GM23338 (cell line): Measurements from ENCODE around the gene DZIP1. TPM values are rescaled to one million over a fixed set of nuclear protein-coding genes. Genes with fewer than 3 reads are reported as not detected.

Experiments
- ATAC-seq: fragments of 200-7000 bp; cut with Tn5 transposase; 3 replicates; pipeline ENCODE4 v1.9.1; 2020
- DNase-seq: peaks from one replicate; pipeline ENCODE4 v3.0.0-alpha.2; 2015; ENCODE audit warnings: low spot score
- H2AFZ ChIP-seq: fragments of 200-600 bp; sonication (generic); 2 replicates; pipeline ENCODE4 v1.8.0; 2016; ENCODE audit warnings: antibody characterized with exemption, mild to moderate bottlenecking, moderate library complexity
- H3F3A ChIP-seq: fragments of 200-600 bp; sonication (generic); replicated peaks from 2 replicates; pipeline ENCODE4 v1.8.0; 2017; ENCODE audit warnings: antibody characterized with exemption, mixed run types, low read depth
- H3K27ac ChIP-seq: fragments of 200-600 bp; sonication (generic); 2 replicates; pipeline ENCODE4 v1.6.1; 2016; ENCODE audit warnings: low read depth
- H3K27me3 ChIP-seq: fragments of 200-600 bp; sonication (generic); 2 replicates; pipeline ENCODE4 v1.8.0; 2016; ENCODE audit warnings: mild to moderate bottlenecking, mixed run types, moderate library complexity; ENCODE audit not compliant: insufficient read depth
- H3K36me3 ChIP-seq: fragments of 200-600 bp; sonication (generic); 2 replicates; pipeline ENCODE4 v1.8.0; 2016; ENCODE audit warnings: mild to moderate bottlenecking; ENCODE audit not compliant: insufficient read depth
- H3K4me1 ChIP-seq: fragments of 200-600 bp; sonication (generic); 2 replicates; pipeline ENCODE4 v1.8.0; 2016; ENCODE audit warnings: mild to moderate bottlenecking, moderate library complexity; ENCODE audit not compliant: insufficient read depth
- H3K4me2 ChIP-seq: fragments of 200-600 bp; sonication (generic); 2 replicates; pipeline ENCODE4 v1.7.1; 2017; ENCODE audit warnings: mixed run types
- H3K4me3 ChIP-seq: fragments of 200-600 bp; sonication (generic); 2 replicates; pipeline ENCODE4 v1.6.1; 2016; ENCODE audit warnings: mixed run types
- H3K79me2 ChIP-seq: fragments of 200-600 bp; sonication (generic); replicated peaks from 2 replicates; pipeline ENCODE4 v1.8.0; 2017; ENCODE audit warnings: mild to moderate bottlenecking; ENCODE audit not compliant: insufficient read depth
- H3K9me2 ChIP-seq: fragments of 200-600 bp; sonication (generic); 2 replicates; pipeline ENCODE4 v1.8.0; 2017; ENCODE audit not compliant: insufficient read depth
- H4K20me1 ChIP-seq: fragments of 200-600 bp; sonication (generic); replicated peaks from 2 replicates; pipeline ENCODE4 v1.8.0; 2017; ENCODE audit warnings: mild to moderate bottlenecking; ENCODE audit not compliant: insufficient read depth
- H3K27ac Mint-ChIP-seq: 2 replicates; pipeline ENCODE4 v1.8.0; 2020; ENCODE audit warnings: inconsistent platforms, mild to moderate bottlenecking, moderate library complexity, mixed read lengths
- H3K27me3 Mint-ChIP-seq: 3 replicates; pipeline ENCODE4 v1.8.0; 2022; ENCODE audit warnings: low read depth, mild to moderate bottlenecking, moderate library complexity, mixed read lengths, inconsistent platforms; ENCODE audit not compliant: insufficient read depth, poor library complexity
- H3K36me3 Mint-ChIP-seq: 3 replicates; pipeline ENCODE4 v1.8.0; 2021; ENCODE audit warnings: low read depth, mild to moderate bottlenecking, inconsistent platforms, moderate library complexity, mixed read lengths
- H3K4me1 Mint-ChIP-seq: 3 replicates; pipeline ENCODE4 v1.8.0; 2020; ENCODE audit warnings: mild to moderate bottlenecking, inconsistent platforms, mixed read lengths
- H3K4me3 Mint-ChIP-seq: 3 replicates; pipeline ENCODE4 v1.8.0; 2021; ENCODE audit warnings: moderate library complexity, mild to moderate bottlenecking, inconsistent platforms, mixed read lengths
- H3K9me3 Mint-ChIP-seq: 3 replicates; pipeline ENCODE4 v1.8.0; 2020; ENCODE audit warnings: moderate library complexity, mild to moderate bottlenecking, inconsistent platforms, mixed read lengths
- CREB1 ChIP-seq: fragments of 250-450 bp; sonication (Bioruptor Pico); IDR thresholded peaks from 2 replicates; pipeline ENCODE4 v1.5.0; 2020; ENCODE audit warnings: low read depth, mild to moderate bottlenecking, moderate library complexity
- JUNB ChIP-seq: IDR thresholded peaks from one replicate; pipeline ENCODE4 v1.6.1; 2016; ENCODE audit warnings: antibody characterized with exemption; ENCODE audit not compliant: unreplicated experiment
- REST ChIP-seq: IDR thresholded peaks from one replicate; pipeline ENCODE4 v1.6.1; 2018; ENCODE audit warnings: antibody characterized with exemption; ENCODE audit not compliant: unreplicated experiment
- ZNF331 ChIP-seq: fragments of 250-450 bp; sonication (Bioruptor Pico); IDR thresholded peaks from 2 replicates; pipeline ENCODE4 v1.5.0; 2020; ENCODE audit warnings: low read depth, mild to moderate bottlenecking, moderate library complexity
- polyA plus RNA-seq: library from polyadenylated mRNA; unstranded; fragments of >200 nt; fragmentation: Nextera tagmentation; extraction: Ambion mirVana; gene quantifications from 2 replicates; pipeline ENCODE4 v1.2.1, GENCODE V29; 2016
- total RNA-seq: library from RNA; depleted of rRNA; stranded (reverse); fragments of >200 nt; shearing (Covaris generic); gene quantifications from 2 replicates; pipeline ENCODE4 v1.2.3, GENCODE V29; 2014
- TF ChIP-seq, protein P1 (sequence below): fragments of 250-450 bp; sonication (Bioruptor Pico); IDR thresholded peaks from 2 replicates; pipeline ENCODE4 v1.5.0; 2020; ENCODE audit warnings: mild to moderate bottlenecking, moderate library complexity
- TF ChIP-seq, protein P2 (sequence below), 2 experiments: fragments of 200-600 bp in 1 of 2; sonication (generic) in 1 of 2; conservative IDR thresholded peaks; 2 replicates each; pipeline versions ENCODE4 v1.5.1 to v1.6.1; 2016 to 2017; ENCODE audit warnings: antibody characterized with exemption in 2 of 2, low read depth in 2 of 2, mild to moderate bottlenecking in 2 of 2, moderate library complexity in 1 of 2

DZIP1 gene
- total and polyA plus RNA-seq, 2 experiments from 2014 or later: 10.6 to 24.2 TPM

DNA sequence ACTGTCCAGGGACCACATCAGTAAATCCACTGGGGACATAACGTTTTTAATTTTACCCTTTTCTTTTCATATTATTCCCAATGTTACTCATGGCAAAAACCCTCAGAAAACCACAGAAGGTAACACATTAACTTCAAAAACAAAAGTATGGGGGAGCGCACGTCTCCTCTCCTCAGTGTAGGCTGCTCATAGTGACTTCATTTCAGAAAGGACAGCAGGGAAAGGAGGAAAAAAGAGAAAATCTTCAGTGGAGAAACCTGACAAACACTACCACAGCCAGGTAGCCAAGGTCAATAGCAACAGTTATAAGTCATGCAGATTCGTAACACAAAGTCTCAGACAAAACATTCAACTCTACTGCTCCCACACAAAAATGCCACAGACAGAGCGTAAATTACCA lies 21.4 kb downstream of the DZIP1 start (continued):
- TF ChIP-seq, protein P1, sequence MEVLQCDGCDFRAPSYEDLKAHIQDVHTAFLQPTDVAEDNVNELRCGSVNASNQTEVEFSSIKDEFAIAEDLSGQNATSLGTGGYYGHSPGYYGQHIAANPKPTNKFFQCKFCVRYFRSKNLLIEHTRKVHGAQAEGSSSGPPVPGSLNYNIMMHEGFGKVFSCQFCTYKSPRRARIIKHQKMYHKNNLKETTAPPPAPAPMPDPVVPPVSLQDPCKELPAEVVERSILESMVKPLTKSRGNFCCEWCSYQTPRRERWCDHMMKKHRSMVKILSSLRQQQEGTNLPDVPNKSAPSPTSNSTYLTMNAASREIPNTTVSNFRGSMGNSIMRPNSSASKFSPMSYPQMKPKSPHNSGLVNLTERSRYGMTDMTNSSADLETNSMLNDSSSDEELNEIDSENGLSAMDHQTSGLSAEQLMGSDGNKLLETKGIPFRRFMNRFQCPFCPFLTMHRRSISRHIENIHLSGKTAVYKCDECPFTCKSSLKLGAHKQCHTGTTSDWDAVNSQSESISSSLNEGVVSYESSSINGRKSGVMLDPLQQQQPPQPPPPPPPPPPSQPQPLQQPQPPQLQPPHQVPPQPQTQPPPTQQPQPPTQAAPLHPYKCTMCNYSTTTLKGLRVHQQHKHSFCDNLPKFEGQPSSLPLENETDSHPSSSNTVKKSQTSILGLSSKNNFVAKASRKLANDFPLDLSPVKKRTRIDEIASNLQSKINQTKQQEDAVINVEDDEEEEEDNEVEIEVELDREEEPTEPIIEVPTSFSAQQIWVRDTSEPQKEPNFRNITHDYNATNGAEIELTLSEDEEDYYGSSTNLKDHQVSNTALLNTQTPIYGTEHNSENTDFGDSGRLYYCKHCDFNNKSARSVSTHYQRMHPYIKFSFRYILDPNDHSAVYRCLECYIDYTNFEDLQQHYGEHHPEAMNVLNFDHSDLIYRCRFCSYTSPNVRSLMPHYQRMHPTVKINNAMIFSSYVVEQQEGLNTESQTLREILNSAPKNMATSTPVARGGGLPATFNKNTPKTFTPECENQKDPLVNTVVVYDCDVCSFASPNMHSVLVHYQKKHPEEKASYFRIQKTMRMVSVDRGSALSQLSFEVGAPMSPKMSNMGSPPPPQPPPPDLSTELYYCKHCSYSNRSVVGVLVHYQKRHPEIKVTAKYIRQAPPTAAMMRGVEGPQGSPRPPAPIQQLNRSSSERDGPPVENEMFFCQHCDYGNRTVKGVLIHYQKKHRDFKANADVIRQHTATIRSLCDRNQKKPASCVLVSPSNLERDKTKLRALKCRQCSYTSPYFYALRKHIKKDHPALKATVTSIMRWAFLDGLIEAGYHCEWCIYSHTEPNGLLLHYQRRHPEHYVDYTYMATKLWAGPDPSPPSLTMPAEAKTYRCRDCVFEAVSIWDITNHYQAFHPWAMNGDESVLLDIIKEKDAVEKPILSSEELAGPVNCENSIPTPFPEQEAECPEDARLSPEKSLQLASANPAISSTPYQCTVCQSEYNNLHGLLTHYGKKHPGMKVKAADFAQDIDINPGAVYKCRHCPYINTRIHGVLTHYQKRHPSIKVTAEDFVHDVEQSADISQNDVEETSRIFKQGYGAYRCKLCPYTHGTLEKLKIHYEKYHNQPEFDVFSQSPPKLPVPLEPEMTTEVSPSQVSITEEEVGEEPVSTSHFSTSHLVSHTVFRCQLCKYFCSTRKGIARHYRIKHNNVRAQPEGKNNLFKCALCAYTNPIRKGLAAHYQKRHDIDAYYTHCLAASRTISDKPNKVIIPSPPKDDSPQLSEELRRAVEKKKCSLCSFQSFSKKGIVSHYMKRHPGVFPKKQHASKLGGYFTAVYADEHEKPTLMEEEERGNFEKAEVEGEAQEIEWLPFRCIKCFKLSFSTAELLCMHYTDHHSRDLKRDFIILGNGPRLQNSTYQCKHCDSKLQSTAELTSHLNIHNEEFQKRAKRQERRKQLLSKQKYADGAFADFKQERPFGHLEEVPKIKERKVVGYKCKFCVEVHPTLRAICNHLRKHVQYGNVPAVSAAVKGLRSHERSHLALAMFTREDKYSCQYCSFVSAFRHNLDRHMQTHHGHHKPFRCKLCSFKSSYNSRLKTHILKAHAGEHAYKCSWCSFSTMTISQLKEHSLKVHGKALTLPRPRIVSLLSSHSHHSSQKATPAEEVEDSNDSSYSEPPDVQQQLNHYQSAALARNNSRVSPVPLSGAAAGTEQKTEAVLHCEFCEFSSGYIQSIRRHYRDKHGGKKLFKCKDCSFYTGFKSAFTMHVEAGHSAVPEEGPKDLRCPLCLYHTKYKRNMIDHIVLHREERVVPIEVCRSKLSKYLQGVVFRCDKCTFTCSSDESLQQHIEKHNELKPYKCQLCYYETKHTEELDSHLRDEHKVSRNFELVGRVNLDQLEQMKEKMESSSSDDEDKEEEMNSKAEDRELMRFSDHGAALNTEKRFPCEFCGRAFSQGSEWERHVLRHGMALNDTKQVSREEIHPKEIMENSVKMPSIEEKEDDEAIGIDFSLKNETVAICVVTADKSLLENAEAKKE (CRISPR knock-in tag): no peak
- no peak for TF ChIP-seq JUNB
- TF ChIP-seq ZNF331 (CRISPR knock-in tag): no peak
- no peak for TF ChIP-seq CREB1

GRCh38 chr13:95620825-95621498 lies 23.5 kb downstream of the DZIP1 start:
- Histone ChIP-seq H4K20me1 (no peaks in the 10 kb centered on the region), H3K9me2 (no peaks in the 10 kb centered on the region), H2AFZ (no peak overlapping the region), H3K4me3 (no peak overlapping the region), H3K79me2 (no peaks in the 10 kb centered on the region), H3K27ac (no peak overlapping the region), H3F3A (no peaks in the 10 kb centered on the region), H3K27me3 (no peaks in the 10 kb centered on the region), H3K36me3 (peaks cover 19% of the 10 kb centered on the region), H3K4me1 (no peaks in the 10 kb centered on the region), H3K4me2 (no peak overlapping the region)
- peaks cover 5% of the 10 kb centered on the region; the same call in 1 of the 3 replicates for H3K4me1 Mint-ChIP-seq
- peaks cover 2% of the 10 kb centered on the region for H3K27me3 Mint-ChIP-seq
- no peaks in the 10 kb centered on the region for H3K9me3 Mint-ChIP-seq
- ATAC-seq (no peak), DNase-seq (no peak)
- no peak overlapping the region for H3K4me3 Mint-ChIP-seq
- no peak overlapping the region for H3K27ac Mint-ChIP-seq
- peaks cover 61% of the 10 kb centered on the region for H3K36me3 Mint-ChIP-seq
- TF ChIP-seq REST: no peak
- no peak for TF ChIP-seq JUNB
- TF ChIP-seq, protein P2, sequence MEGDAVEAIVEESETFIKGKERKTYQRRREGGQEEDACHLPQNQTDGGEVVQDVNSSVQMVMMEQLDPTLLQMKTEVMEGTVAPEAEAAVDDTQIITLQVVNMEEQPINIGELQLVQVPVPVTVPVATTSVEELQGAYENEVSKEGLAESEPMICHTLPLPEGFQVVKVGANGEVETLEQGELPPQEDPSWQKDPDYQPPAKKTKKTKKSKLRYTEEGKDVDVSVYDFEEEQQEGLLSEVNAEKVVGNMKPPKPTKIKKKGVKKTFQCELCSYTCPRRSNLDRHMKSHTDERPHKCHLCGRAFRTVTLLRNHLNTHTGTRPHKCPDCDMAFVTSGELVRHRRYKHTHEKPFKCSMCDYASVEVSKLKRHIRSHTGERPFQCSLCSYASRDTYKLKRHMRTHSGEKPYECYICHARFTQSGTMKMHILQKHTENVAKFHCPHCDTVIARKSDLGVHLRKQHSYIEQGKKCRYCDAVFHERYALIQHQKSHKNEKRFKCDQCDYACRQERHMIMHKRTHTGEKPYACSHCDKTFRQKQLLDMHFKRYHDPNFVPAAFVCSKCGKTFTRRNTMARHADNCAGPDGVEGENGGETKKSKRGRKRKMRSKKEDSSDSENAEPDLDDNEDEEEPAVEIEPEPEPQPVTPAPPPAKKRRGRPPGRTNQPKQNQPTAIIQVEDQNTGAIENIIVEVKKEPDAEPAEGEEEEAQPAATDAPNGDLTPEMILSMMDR (conservative IDR thresholded peaks at IDR 0.05; ENCODE audit: low read depth in 2 of 2): no peak
- no peak for TF ChIP-seq ZNF331 (CRISPR knock-in tag)
